GM21723 (cell line): ENCODE data around the gene PCDHGA9.
"Not testable (repeated sequence)": the region's sequence is repeated elsewhere in the genome, so short reads cannot be mapped to it uniquely, and the experiment has no call there.

Source experiments
- ATAC-seq: cut with Tn5 transposase; IDR thresholded peaks from one replicate; pipeline ENCODE4 v1.9.1; 2021; ENCODE audit warnings: mild to moderate bottlenecking, moderate library complexity; ENCODE audit not compliant: unreplicated experiment

Gene PCDHGA9

GRCh38 chr5:141383345-141383744 lies 19.2 kb upstream of the PCDHGA9 start:
- ATAC-seq: no peak

- no peak for ATAC-seq
Observed at GRCh38 chr5:141384471-141385267, 17.9 kb upstream of the PCDHGA9 start.

- not testable (repeated sequence) for ATAC-seq
Observed at GRCh38 chr5:141387557-141388311, 14.8 kb upstream of the PCDHGA9 start, which contains the start of gene PCDHGB4. TSS of gene PCDHGB4 (plus strand) at chr5:141387698. CDS start at chr5:141387885, 187 bp downstream.

- no peak for ATAC-seq
Observed at GRCh38 chr5:141388661-141389060, 13.9 kb upstream of the PCDHGA9 start.

- no peak for ATAC-seq
Observed at GRCh38 chr5:141389153-141390042, 13.2 kb upstream of the PCDHGA9 start.

GRCh38 chr5:141392429-141393198 lies 10.0 kb upstream of the PCDHGA9 start, which contains the start of gene PCDHGA8:
TSS of gene PCDHGA8 (plus strand) at chr5:141392633. CDS start at chr5:141392814, 181 bp downstream.
- no peak for ATAC-seq

GRCh38 chr5:141393267-141393666 lies 9.3 kb upstream of the PCDHGA9 start:
- no peak for ATAC-seq

GRCh38 chr5:141394401-141395187 lies 8.0 kb upstream of the PCDHGA9 start:
- ATAC-seq: not testable (repeated sequence)

GRCh38 chr5:141397756-141398551 lies 4.6 kb upstream of the PCDHGA9 start, which contains the start of gene PCDHGB5:
TSS of gene PCDHGB5 (plus strand) at chr5:141397947. CDS start at chr5:141398128, 181 bp downstream.
- peak; percentile 99 for ATAC-seq

GRCh38 chr5:141398608-141399007 lies 4.0 kb upstream of the PCDHGA9 start:
- no peak for ATAC-seq

GRCh38 chr5:141399555-141400258 lies 2.9 kb upstream of the PCDHGA9 start:
- ATAC-seq: no peak

GRCh38 chr5:141403387-141403786 lies 809 bp downstream of the PCDHGA9 start:
- no peak for ATAC-seq

GRCh38 chr5:141407790-141408505 lies 5.4 kb downstream of the PCDHGA9 start, which contains the start of gene PCDHGB6:
TSS of gene PCDHGB6 (plus strand) at chr5:141408021. CDS start at chr5:141408203, 182 bp downstream.
- not testable (repeated sequence) for ATAC-seq

GRCh38 chr5:141409598-141410306 lies 7.2 kb downstream of the PCDHGA9 start:
- ATAC-seq: no peak

- no peak for ATAC-seq
Observed at GRCh38 chr5:141411575-141411974, 9.0 kb downstream of the PCDHGA9 start.

- ATAC-seq: peak; percentile 78
Observed at GRCh38 chr5:141412854-141413539, 10.4 kb downstream of the PCDHGA9 start, which contains the start of gene PCDHGA10. TSS of gene PCDHGA10 (plus strand) at chr5:141412987. CDS start at chr5:141413176, 189 bp downstream.
